HG02588 (cell line): ENCODE measurements around the gene CPNE8.

Source experiments
- ATAC-seq: cut with Tn5 transposase; IDR thresholded peaks from one replicate; pipeline ENCODE4 v1.9.1; 2021; ENCODE audit warnings: mild to moderate bottlenecking, moderate library complexity; ENCODE audit not compliant: unreplicated experiment

Gene CPNE8

GRCh38 chr12:38838056-38838850 lies 67.1 kb downstream of the CPNE8 start:
- ATAC-seq = no peak

DNA sequence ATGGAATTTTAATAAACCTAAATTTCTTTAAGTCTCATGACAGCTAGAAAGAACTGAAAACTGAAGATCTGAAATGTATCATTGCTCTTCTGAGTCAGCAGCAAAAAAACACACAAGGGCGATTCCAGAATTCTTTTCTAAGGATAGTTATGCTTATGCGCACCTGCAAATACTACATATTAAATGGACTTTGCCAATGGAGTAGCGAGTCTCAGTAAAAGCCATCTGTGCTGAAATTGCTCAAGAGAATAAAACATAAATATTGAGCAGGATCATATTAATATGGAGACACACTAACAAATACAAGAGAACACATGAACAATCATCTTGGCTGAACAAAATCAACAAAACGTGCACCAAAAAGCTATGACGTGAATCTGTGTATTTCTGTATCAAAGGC lies 73.7 kb downstream of the CPNE8 start:
- no peak for ATAC-seq

DNA sequence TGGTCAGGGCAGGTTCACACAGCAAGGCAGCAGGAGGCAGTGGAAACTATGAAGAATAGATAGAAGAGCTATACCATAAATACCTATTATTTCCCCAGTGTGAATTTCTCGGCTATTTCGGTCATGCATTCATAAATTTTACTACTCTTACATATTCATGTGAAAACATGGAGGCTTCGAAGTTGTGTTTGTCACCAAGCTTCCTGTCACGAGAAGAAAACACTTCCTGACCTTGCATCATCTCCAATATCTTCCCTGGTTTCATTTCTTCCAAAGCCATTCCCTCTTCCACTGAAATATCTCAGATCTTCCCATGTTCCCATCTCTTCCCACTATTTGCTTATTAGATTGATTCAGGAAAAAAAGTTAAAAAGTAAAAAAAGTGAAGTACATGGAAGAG lies 80.4 kb downstream of the CPNE8 start:
- ATAC-seq = no peak

GRCh38 chr12:38823738-38824137 lies 81.7 kb downstream of the CPNE8 start:
- no peak for ATAC-seq

GRCh38 chr12:38823314-38823713 lies 82.1 kb downstream of the CPNE8 start:
- ATAC-seq = no peak

DNA sequence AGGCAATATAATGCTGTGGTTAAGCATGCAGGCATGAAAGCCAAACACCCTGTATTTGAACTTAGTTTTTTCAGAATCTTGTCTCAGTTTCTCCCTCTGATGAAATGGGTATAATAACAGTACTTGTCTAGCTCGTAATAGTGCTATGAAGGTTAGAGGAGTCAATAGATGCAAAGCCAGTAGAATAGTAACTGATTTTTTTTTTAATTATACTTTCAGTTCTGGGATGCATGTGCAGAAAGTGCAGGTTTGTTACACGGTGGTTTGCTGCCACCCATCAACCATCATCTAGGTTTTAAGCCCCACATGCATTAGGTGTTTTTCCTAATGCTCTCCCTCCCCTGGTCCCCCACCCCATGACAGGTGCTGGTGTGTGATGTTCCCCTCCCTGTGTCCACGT lies 87.4 kb downstream of the CPNE8 start:
- no peak for ATAC-seq

- ATAC-seq = no peak
Measured at GRCh38 chr12:38813923-38814322, 91.5 kb downstream of the CPNE8 start.

DNA sequence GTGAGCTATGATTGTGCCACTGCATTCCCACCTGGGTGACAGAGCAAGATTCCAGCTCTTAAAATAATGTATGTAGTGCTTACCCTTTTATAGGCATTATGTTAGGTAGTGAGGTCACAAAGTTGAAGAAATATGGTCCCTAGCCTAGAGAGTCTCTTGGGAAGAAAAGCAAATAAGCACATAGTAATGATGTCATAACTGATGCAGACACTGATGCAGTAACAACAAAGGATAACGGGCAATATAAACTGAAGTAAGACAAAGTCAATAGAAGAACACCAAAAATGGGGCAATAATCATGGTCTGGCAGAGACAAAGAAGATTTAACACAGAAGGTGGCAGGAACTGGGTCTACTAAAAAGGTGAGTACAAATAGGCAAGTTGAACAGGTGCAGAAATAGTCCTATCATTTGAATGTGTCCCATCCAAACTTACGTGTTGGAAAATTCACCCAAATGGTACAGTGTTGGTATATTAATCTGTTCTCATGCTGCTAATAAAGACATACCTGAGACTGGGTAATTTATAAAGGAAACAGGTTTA lies 93.5 kb downstream of the CPNE8 start:
- ATAC-seq = no peak

DNA sequence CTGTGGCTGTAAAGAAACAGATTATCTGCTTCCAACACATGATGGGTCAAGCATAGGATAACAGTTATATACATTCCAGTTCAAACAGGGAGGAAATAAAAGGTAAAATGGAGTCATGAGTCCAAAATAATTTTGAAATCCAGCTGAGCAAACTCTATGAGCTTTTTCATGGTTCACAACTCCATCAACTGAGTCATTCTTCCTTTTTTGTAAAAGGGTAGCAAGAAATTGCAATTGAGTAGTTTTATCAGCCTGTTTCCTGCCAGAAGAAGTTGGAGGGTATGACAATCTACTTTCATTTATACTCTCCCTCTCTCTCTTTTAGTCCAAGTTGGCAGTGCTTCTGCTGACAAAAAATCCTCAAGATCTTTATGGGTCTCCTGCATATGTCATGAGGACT lies 95.6 kb downstream of the CPNE8 start:
- ATAC-seq = no peak

GRCh38 chr12:38788106-38788505 lies 117.3 kb downstream of the CPNE8 start:
- ATAC-seq = no peak

DNA sequence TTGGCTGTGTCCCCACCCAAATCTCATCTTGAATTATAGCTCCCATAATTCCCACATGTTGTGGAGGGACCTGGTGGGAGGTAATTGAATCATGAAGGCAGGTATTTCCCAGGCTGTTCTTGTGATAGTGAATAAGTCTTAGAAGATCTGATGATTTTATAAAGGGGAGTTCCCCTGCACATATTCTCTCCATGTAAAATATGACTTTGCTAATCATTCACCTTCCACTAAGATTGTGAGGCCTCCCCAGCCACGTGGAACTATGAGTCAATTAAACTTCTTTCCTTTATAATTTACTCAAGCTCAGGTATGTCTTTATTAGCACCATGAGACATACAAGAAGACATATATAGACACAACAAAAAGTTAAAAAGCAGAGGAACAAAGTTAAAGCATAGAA lies 120.0 kb downstream of the CPNE8 start:
- ATAC-seq = no peak

DNA sequence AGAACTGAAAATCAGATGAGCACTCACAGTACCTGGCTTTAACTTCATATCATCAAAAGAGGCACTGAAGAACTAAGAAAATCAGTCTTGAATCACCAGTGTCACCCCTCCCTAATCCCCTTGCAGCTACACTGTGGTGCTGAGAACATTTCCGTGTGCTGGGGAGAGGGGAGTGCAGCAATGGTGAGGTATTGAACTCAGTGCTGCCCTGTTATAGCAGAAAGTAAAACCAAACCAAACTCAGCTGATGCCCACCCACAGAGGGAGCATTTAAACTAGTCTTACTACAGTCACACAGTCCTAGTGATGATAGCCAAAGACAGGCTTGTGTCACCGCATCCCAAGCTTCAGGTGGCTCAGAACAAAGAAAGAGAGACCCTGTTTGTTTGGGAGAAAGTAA lies 122.1 kb downstream of the CPNE8 start:
- ATAC-seq = no peak

- ATAC-seq = no peak
Measured at GRCh38 chr12:38782359-38782758, 123.0 kb downstream of the CPNE8 start.

GRCh38 chr12:38776647-38777046 lies 128.7 kb downstream of the CPNE8 start:
- no peak for ATAC-seq

DNA sequence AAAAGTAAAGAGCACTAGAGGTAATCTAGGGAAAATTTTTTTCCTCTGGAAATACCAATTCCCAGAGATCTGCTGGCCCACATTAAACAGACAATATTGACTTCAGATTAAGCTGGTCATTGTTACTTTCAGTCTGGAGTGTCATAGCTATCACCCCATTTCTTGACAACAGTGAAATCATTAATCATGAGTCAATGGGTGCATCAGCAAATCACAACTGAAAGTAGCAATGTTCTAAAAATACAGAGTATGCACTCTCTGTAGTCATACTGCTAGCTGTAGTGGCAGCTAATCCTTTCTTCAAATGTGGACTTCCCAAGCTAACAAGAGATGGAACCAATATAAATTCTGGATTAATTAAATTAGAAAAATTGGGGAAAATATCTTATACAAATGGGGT lies 129.9 kb downstream of the CPNE8 start:
- ATAC-seq = peak; percentile 94

GRCh38 chr12:38772437-38772836 lies 133.0 kb downstream of the CPNE8 start:
- no peak for ATAC-seq

GRCh38 chr12:38771871-38772270 lies 133.5 kb downstream of the CPNE8 start:
- peak; percentile 76 for ATAC-seq

DNA sequence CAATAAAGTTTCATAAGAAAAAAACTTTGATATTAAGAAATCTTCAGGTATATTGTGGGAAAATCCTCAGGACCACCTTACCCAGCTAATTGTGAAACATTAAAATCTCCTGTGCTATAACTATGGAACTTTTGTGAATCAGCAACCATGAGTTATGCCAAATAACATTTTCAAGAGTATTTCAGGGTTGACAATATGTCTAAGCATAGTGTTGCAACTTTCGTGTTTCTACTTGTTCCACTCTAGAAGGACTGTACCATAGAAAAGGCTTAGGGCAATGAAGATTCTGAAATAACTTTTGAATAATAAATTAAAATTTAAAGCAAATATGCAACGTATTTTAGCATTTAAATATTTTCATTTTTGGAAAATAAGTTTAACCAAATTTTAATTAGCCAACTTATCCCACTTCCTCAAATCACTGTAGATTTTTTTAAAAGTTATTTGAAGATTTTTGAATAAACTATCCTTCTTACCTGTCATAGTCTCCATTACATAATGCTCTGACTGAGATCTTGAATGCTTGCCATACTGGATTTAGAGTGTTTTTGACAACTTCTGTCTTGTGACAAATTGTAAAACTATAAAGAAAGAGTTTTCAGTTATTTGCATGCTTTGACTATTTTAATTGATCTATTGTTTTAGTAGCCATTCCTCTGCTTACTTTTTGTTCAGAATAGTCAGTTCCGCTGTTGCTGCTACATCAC lies 143.6 kb downstream of the CPNE8 start:
- no peak for ATAC-seq

GRCh38 chr12:38761111-38761510 lies 144.3 kb downstream of the CPNE8 start:
- ATAC-seq = no peak

DNA sequence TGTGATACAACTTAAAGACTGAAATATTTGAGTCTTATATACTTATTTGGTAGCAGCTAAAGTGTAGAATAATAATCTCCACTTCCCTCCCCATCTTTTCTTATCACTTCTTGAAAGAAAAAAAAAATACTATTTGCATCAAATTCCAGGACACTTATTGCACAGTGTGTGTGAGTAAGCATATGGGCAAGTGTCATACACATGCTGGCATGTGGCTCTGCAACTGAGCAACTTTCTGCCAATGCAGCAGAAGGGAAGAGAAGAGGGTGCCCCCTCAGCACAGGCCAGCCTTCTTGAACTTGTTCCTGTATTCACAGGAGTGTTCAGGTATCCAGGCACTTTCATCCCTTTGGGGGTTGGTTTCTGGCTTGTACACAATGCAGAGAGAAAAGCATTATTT lies 145.8 kb downstream of the CPNE8 start:
- no peak for ATAC-seq

DNA sequence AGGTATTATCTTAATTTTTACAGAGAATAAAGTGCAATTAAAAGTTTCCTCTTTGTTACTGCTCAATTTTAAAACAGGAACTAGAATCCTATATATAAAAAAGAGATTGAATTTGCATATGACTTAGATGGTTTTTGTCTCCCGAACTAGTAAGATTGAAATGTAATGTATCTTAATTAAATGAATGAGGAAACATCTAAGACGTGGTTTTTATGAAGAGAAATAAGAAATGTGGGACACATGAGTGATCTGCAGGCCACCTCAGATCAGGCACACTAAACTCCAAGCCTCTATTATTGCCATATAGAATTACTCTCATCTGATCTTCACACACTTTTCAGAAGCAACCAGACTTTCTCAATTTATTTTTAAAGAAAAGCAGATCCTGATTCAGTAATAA lies 158.6 kb downstream of the CPNE8 start:
- no peak for ATAC-seq

DNA sequence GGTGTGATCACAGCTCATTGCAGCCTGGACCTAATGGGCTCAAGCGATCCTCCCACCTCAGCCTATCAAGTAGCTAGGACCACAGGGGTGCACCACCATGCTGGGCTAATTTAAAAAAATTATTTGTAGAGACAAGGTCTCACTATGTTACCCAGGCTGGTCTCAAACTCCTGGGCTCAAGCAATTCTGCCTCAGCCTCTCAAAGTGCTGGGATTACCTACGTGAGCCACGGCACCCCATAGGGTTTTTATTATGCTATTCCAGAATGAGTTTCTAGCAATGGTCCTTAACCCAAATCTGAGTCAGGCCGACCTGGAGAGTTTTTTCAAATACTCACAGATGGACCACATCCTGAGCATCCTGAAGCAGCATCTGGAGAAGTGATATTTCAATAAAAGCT lies 159.8 kb downstream of the CPNE8 start:
- no peak for ATAC-seq
